GM12878 (cell line): ENCODE data around the gene GAB3. TPM values are rescaled to one million over a fixed set of nuclear protein-coding genes. Genes with fewer than 3 reads are reported as not detected.

ENCODE experiments used
- ATAC-seq: fragments of 200-7000 bp; cut with Tn5 transposase; 3 replicates; pipeline ENCODE4 v1.9.1; 2020; ENCODE audit warnings: mild to moderate bottlenecking, moderate library complexity
- BruUV-seq: library from RNA; stranded (reverse); fragments of 400-500 nt; replicated peaks from 2 replicates; lab custom pipeline; 2021; lab: Mats Ljungman, UMichigan
- CTCF ChIA-PET: fragments of 300-600 bp; sonication (Branson Sonifier 250); formaldehyde crosslinking; extraction: SDS; loops from one replicate; lab custom pipeline; 2021; ENCODE audit warnings: inconsistent platforms; lab: Yijun Ruan, JAX
- POLR2A ChIA-PET: fragments of 350-600 bp; formaldehyde crosslinking; extraction: SDS; loops from one replicate; lab custom pipeline; 2021; ENCODE audit warnings: inconsistent platforms; lab: Charles Lee
- RAD21 ChIA-PET: fragments of 300-600 bp; sonication (Branson Sonifier 250); formaldehyde crosslinking; loops from one replicate; lab custom pipeline; 2023; ENCODE audit warnings: antibody characterized with exemption; ENCODE audit not compliant: unreplicated experiment; lab: Charles Lee
- SMC1A ChIA-PET: fragments of 300-600 bp; sonication (Branson Sonifier 250); formaldehyde crosslinking; loops from one replicate; lab custom pipeline; 2023; ENCODE audit not compliant: unreplicated experiment, uncharacterized antibody; lab: Charles Lee
- DNase-seq: peaks from one replicate; pipeline ENCODE4 v3.0.0-alpha.2; 2011; ENCODE audit warnings: low read depth, low spot score
- FAIRE-seq: peaks from 3 replicates; lab custom pipeline; 2011; peaks lifted over from hg19 to GRCh38; lab: Jason Lieb, UNC
- H2AFZ ChIP-seq: 2 replicates; pipeline ENCODE4 v1.6.0; 2011; ENCODE audit warnings: low read depth, low read length, control low read depth; ENCODE audit not compliant: control insufficient read depth
- H3K27ac ChIP-seq: 2 replicates; pipeline ENCODE4 v1.5.1; 2011; ENCODE audit warnings: control low read depth; ENCODE audit not compliant: control insufficient read depth, insufficient read depth
- H3K27me3 ChIP-seq, 2 experiments: replicated peaks in 1 of 2; 2 replicates each; pipeline versions ENCODE4 v1.6.0 to v1.6.1; 2011; ENCODE audit warnings: low read length in 1 of 2; ENCODE audit not compliant: control insufficient read depth in 2 of 2, insufficient read depth in 2 of 2
- H3K36me3 ChIP-seq, 2 experiments: 2 replicates each; pipeline ENCODE4 v1.5.1; 2011; ENCODE audit warnings: low read length in 1 of 2; ENCODE audit not compliant: control insufficient read depth in 2 of 2, insufficient read depth in 2 of 2
- H3K4me1 ChIP-seq: 2 replicates; pipeline ENCODE4 v1.6.1; 2011; ENCODE audit warnings: mild to moderate bottlenecking, low read length, moderate library complexity, mixed read lengths; ENCODE audit not compliant: control insufficient read depth, insufficient read depth
- H3K4me2 ChIP-seq: 2 replicates; pipeline ENCODE4 v1.6.0; 2011; ENCODE audit warnings: control low read depth; ENCODE audit not compliant: control insufficient read depth, insufficient read depth
- H3K4me3 ChIP-seq: fragments of 200-600 bp; sonication (generic); 2 replicates; pipeline ENCODE4 v1.5.1; 2016
- H3K79me2 ChIP-seq: 2 replicates; pipeline ENCODE4 v1.6.0; 2011; ENCODE audit warnings: low read length; ENCODE audit not compliant: control insufficient read depth, insufficient read depth
- H3K9ac ChIP-seq: 2 replicates; pipeline ENCODE4 v1.8.0; 2011; ENCODE audit warnings: low read length, control low read depth, mixed read lengths; ENCODE audit not compliant: control insufficient read depth, insufficient read depth
- H3K9me3 ChIP-seq: replicated peaks from 3 replicates; pipeline ENCODE4 v1.5.1; 2011; ENCODE audit warnings: mild to moderate bottlenecking, low read length; ENCODE audit not compliant: control insufficient read depth, insufficient read depth
- H4K20me1 ChIP-seq: 2 replicates; pipeline ENCODE4 v1.6.0; 2011; ENCODE audit not compliant: control insufficient read depth, insufficient read depth
- EED ChIP-seq: sonication (generic); IDR thresholded peaks from 2 replicates; pipeline ENCODE4 v1.6.1; 2016; ENCODE audit warnings: antibody characterized with exemption, low read depth
- MXI1 ChIP-seq: fragments of 150-350 bp; IDR thresholded peaks from 2 replicates; pipeline ENCODE4 v1.6.1; 2011; ENCODE audit warnings: low read depth, mild to moderate bottlenecking, inconsistent platforms, low read length, improper control_type of control experiment
- RAD21 ChIP-seq: IDR thresholded peaks from 2 replicates; pipeline ENCODE4 v1.6.1; 2011; ENCODE audit warnings: mild to moderate bottlenecking, low read depth, low read length, moderate library complexity; ENCODE audit not compliant: insufficient read depth
- RB1 ChIP-seq: fragments of 450-650 bp; formaldehyde crosslinking; IDR thresholded peaks from 2 replicates; pipeline ENCODE4 v1.6.1; 2017; ENCODE audit warnings: mild to moderate bottlenecking, borderline replicate concordance
- SREBF2 ChIP-seq: IDR thresholded peaks from 2 replicates; pipeline ENCODE4 v1.6.1; 2012; ENCODE audit warnings: mild to moderate bottlenecking, low read length
- STAT3 ChIP-seq: IDR thresholded peaks from 2 replicates; pipeline ENCODE4 v1.6.1; 2011; ENCODE audit warnings: low read depth, low read length, improper control_type of control experiment
- WGBS: methylation state at CpG from one replicate; pipeline ENCODE4 v1.1.6; 2016; ENCODE audit warnings: low lambda C conversion rate; ENCODE audit not compliant: insufficient replicate concordance, insufficient coverage; ENCODE audit errors: missing lambda C conversion rate; 5-methylcytosine and 5-hydroxymethylcytosine counted together
- in situ Hi-C: fragments of 300-500 bp; cut with MboI; formaldehyde crosslinking; loops from 9 replicates; pipeline ENCODE4 v1.14.3; 2018; ENCODE audit warnings: mixed read lengths
- intact Hi-C: fragments of 100-400 bp; cut with micrococcal nuclease; formaldehyde crosslinking; loops from one replicate; pipeline ENCODE4 v1.14.2; 2022; ENCODE audit not compliant: unreplicated experiment
- polyA plus RNA-seq, 11 experiments: library from polyadenylated mRNA; depleted of rRNA in 4 of 11; unstranded in 6 of 11; stranded (reverse) in 5 of 11; fragments of >200 nt; fragmentation: Nextera tagmentation in 4 of 11; fragmentation: Illumina TruSeq in 1 of 11; extraction: Ambion mirVana in 4 of 11; extraction: Trizol in 1 of 11; gene quantifications; 1 replicate in 1 of 11; 2 replicates in 10 of 11; pipeline versions ENCODE4 v1.2.1 to v1.2.3, GENCODE V29; 2011 to 2016; ENCODE audit warnings: inconsistent platforms in 2 of 11, missing spikeins in 2 of 11, low read depth in 1 of 11
- total RNA-seq, 4 experiments: library from RNA; depleted of rRNA in 3 of 4; stranded (reverse); fragments of >200 nt in 3 of 4; fragmentation: Illumina TruSeq in 1 of 4; extraction: Trizol in 1 of 4; gene quantifications; 2 replicates each; pipeline versions ENCODE4 v1.2.1 to v1.2.3, GENCODE V29; 2013 to 2021
- TF ChIP-seq, protein P1 (sequence below): IDR thresholded peaks from 2 replicates; pipeline ENCODE4 v1.6.1; 2011; ENCODE audit warnings: low read depth, mild to moderate bottlenecking, low read length, moderate library complexity, borderline replicate concordance; ENCODE audit errors: extremely low read depth
- TF ChIP-seq, protein P2 (sequence below): fragments of 450-650 bp; IDR thresholded peaks from 2 replicates; pipeline ENCODE4 v1.6.1; 2017; ENCODE audit warnings: antibody characterized with exemption, mild to moderate bottlenecking, moderate library complexity

GAB3 gene
- total and polyA plus RNA-seq, 10 of the 15 experiments (the other 5 are each of a cell fraction or from before 2014, with no cell fraction given) = 0.10 to 2.0 (median 0.85) TPM

GRCh38 chrX:154739952-154740465 lies 10.9 kb downstream of the GAB3 start:
- intact Hi-C loops (no loop called here), in situ Hi-C loops (loop anchor here (25.0 kb wide), 1 partner anchor 153 kb away; the partner anchor contains the start of gene CTAG1A)
- no peak for DNase-seq
- no peaks in the 10 kb centered on the region for H3K9me3 ChIP-seq
- H3K4me3 ChIP-seq = no peak overlapping the region
- H3K27me3 ChIP-seq = no peaks in the 10 kb centered on the region
- H3K36me3 ChIP-seq = no peaks in the 10 kb centered on the region
- no TSS peak for BruUV-seq
- RAD21 ChIA-PET = no interaction called here
- WGBS = 53% methylated on average over 2 of the region's 2 CpGs
- POLR2A ChIA-PET = no interaction called here
- CTCF ChIA-PET = interaction anchor here (1.2 to 1.4 kb wide), 2 partner anchors 9 to 10 kb away, joined by 4 to 8 read pairs; partner anchors contain the start of gene GAB3
- TF ChIP-seq EED (no peak), MXI1 (no peak), RAD21 (no peak), RB1 (no peak), STAT3 (no peak), SREBF2 (no peak)
- TF ChIP-seq, protein P1, sequence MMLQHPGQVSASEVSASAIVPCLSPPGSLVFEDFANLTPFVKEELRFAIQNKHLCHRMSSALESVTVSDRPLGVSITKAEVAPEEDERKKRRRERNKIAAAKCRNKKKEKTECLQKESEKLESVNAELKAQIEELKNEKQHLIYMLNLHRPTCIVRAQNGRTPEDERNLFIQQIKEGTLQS = no peak
- TF ChIP-seq, protein P2, sequence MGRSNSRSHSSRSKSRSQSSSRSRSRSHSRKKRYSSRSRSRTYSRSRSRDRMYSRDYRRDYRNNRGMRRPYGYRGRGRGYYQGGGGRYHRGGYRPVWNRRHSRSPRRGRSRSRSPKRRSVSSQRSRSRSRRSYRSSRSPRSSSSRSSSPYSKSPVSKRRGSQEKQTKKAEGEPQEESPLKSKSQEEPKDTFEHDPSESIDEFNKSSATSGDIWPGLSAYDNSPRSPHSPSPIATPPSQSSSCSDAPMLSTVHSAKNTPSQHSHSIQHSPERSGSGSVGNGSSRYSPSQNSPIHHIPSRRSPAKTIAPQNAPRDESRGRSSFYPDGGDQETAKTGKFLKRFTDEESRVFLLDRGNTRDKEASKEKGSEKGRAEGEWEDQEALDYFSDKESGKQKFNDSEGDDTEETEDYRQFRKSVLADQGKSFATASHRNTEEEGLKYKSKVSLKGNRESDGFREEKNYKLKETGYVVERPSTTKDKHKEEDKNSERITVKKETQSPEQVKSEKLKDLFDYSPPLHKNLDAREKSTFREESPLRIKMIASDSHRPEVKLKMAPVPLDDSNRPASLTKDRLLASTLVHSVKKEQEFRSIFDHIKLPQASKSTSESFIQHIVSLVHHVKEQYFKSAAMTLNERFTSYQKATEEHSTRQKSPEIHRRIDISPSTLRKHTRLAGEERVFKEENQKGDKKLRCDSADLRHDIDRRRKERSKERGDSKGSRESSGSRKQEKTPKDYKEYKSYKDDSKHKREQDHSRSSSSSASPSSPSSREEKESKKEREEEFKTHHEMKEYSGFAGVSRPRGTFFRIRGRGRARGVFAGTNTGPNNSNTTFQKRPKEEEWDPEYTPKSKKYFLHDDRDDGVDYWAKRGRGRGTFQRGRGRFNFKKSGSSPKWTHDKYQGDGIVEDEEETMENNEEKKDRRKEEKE = no peak
- H3K79me2 ChIP-seq = no peaks in the 10 kb centered on the region
- FAIRE-seq = no peak
- H3K4me2 ChIP-seq = no peak overlapping the region
- ATAC-seq = no peak
- H3K9ac ChIP-seq = no peak overlapping the region
- no peak overlapping the region for H3K27ac ChIP-seq
- SMC1A ChIA-PET = interaction anchor here (1.0 kb wide), 1 partner anchor 10 kb away, joined by 3 read pairs; no protein-coding TSS in a partner anchor
- H3K4me1 ChIP-seq = no peaks in the 10 kb centered on the region; the same call in 1 of the 2 replicates
- no peaks in the 10 kb centered on the region for H4K20me1 ChIP-seq
- no peak overlapping the region for H2AFZ ChIP-seq
